Left renal pelvis (tissue), 4 donors: ENCODE results near the gene APOL6. TPM values are rescaled to one million over a fixed set of nuclear protein-coding genes. Genes with fewer than 3 reads are reported as not detected.
"Not testable (repeated sequence)": the region's sequence is repeated elsewhere in the genome, so short reads cannot be mapped to it uniquely, and the experiment has no call there.

Source experiments
- DNase-seq, 4 donors: peaks; one replicate each; pipeline ENCODE4 v3.0.0-alpha.2; 2013; ENCODE audit warnings: low read depth in 4 of 4, low spot score in 3 of 4
- polyA plus RNA-seq, 4 donors: library from polyadenylated mRNA; unstranded; fragments of 120-200 nt; gene quantifications; one replicate each; pipeline ENCODE4 v1.2.1, GENCODE V29; 2013; ENCODE audit not compliant: insufficient read length in 4 of 4

Gene APOL6
- polyA plus RNA-seq, 4 donors, result 3.7 to 4.4 (median 4.2) TPM

GRCh38 chr22:35616043-35616442 is 32.2 kb upstream of the APOL6 start:
- no peak for DNase-seq

GRCh38 chr22:35617137-35617755 is 31.0 kb upstream of the APOL6 start, which contains the start of gene MB:
MB (minus strand) TSS chr22:35617329; CDS start chr22:35617257, 72 bp downstream.
- no peak for DNase-seq

GRCh38 chr22:35618427-35619223 is 29.6 kb upstream of the APOL6 start:
- no peak for DNase-seq

GRCh38 chr22:35619336-35620094 is 28.7 kb upstream of the APOL6 start:
- no peak for DNase-seq

- DNase-seq, result peak in 1 of 4 donors; percentile 56
These were observed 27.5 kb upstream of the APOL6 start for GRCh38 chr22:35620624-35621251.

- no peak for DNase-seq
These were observed 26.8 kb upstream of the APOL6 start for GRCh38 chr22:35621451-35621850.

- DNase-seq, result no peak
These were observed 25.9 kb upstream of the APOL6 start for GRCh38 chr22:35622191-35622913.

GRCh38 chr22:35623885-35624284 is 24.4 kb upstream of the APOL6 start:
- not testable (repeated sequence) for DNase-seq

- no peak for DNase-seq
These were observed 23.7 kb upstream of the APOL6 start for GRCh38 chr22:35624547-35624946.

GRCh38 chr22:35625763-35626432 is 22.3 kb upstream of the APOL6 start:
- no peak for DNase-seq

- DNase-seq, result peak in 3 of 4 donors; percentile 60 to 73 (median 66)
These were observed 20.8 kb upstream of the APOL6 start for GRCh38 chr22:35627267-35628041.

GRCh38 chr22:35628732-35629131 is 19.5 kb upstream of the APOL6 start:
- DNase-seq, result no peak

GRCh38 chr22:35629406-35630216 is 18.6 kb upstream of the APOL6 start:
- DNase-seq, result no peak

GRCh38 chr22:35630387-35630793 is 17.9 kb upstream of the APOL6 start:
- no peak for DNase-seq

GRCh38 chr22:35630891-35631290 is 17.4 kb upstream of the APOL6 start:
- DNase-seq, result no peak

- no peak for DNase-seq
These were observed 16.6 kb upstream of the APOL6 start for GRCh38 chr22:35631597-35631996.

- DNase-seq, result no peak
These were observed 15.3 kb upstream of the APOL6 start for GRCh38 chr22:35632935-35633334.

GRCh38 chr22:35633520-35633919 is 14.7 kb upstream of the APOL6 start:
- DNase-seq, result no peak
